GM18499 (cell line): Measurements from ENCODE around the gene THUMPD1.
"Not testable (repeated sequence)": the region's sequence is repeated elsewhere in the genome, so short reads cannot be mapped to it uniquely, and the experiment has no call there.

ENCODE experiments used
- ATAC-seq: cut with Tn5 transposase; IDR thresholded peaks from one replicate; pipeline ENCODE4 v1.9.1; 2021; ENCODE audit warnings: moderate number of reproducible peaks; ENCODE audit not compliant: insufficient read depth, unreplicated experiment

THUMPD1 gene

GRCh38 chr16:20750558-20750957 lies 8.9 kb upstream of the THUMPD1 start:
- no peak for ATAC-seq

GRCh38 chr16:20749474-20749873 lies 7.9 kb upstream of the THUMPD1 start:
- no peak for ATAC-seq

GRCh38 chr16:20747030-20747816 lies 5.6 kb upstream of the THUMPD1 start:
- no peak for ATAC-seq

GRCh38 chr16:20746461-20746860 lies 4.8 kb upstream of the THUMPD1 start:
- ATAC-seq, result no peak

- no peak for ATAC-seq
Measured at GRCh38 chr16:20744922-20745440, 3.4 kb upstream of the THUMPD1 start.

GRCh38 chr16:20743591-20743990 lies 2.0 kb upstream of the THUMPD1 start:
- ATAC-seq, result no peak

- no peak for ATAC-seq
Measured at GRCh38 chr16:20740901-20741521, 607 bp downstream of the THUMPD1 start.

GRCh38 chr16:20740007-20740883 lies 1.4 kb downstream of the THUMPD1 start:
- no peak for ATAC-seq

GRCh38 chr16:20735490-20735889 lies 6.1 kb downstream of the THUMPD1 start:
- no peak for ATAC-seq

- no peak for ATAC-seq
Measured at GRCh38 chr16:20734782-20735181, 6.8 kb downstream of the THUMPD1 start.

GRCh38 chr16:20734056-20734455 lies 7.6 kb downstream of the THUMPD1 start:
- ATAC-seq, result no peak

GRCh38 chr16:20729141-20729540 lies 12.5 kb downstream of the THUMPD1 start:
- ATAC-seq, result no peak

GRCh38 chr16:20727181-20727580 lies 14.4 kb downstream of the THUMPD1 start:
- ATAC-seq, result no peak

- ATAC-seq, result no peak
Measured at GRCh38 chr16:20726661-20727060, 15.0 kb downstream of the THUMPD1 start.

GRCh38 chr16:20720251-20720650 lies 21.4 kb downstream of the THUMPD1 start:
- ATAC-seq, result no peak

- not testable (repeated sequence) for ATAC-seq
Measured at GRCh38 chr16:20717718-20718117, 23.9 kb downstream of the THUMPD1 start.

GRCh38 chr16:20711277-20711911 lies 30.2 kb downstream of the THUMPD1 start:
- ATAC-seq, result no peak

GRCh38 chr16:20708129-20708528 lies 33.5 kb downstream of the THUMPD1 start:
- ATAC-seq, result not testable (repeated sequence)

GRCh38 chr16:20707461-20707860 lies 34.2 kb downstream of the THUMPD1 start:
- ATAC-seq, result no peak

- not testable (repeated sequence) for ATAC-seq
Measured at GRCh38 chr16:20705972-20706371, 35.6 kb downstream of the THUMPD1 start.
